IMR-90 (cell line): Measurements from ENCODE around the gene TBC1D4. TPM values are rescaled to one million over a fixed set of nuclear protein-coding genes. Genes with fewer than 3 reads are reported as not detected.

ENCODE experiments used
- ATAC-seq: fragments of 200-7000 bp; cut with Tn5 transposase; 2 replicates; pipeline ENCODE4 v1.9.1; 2020; ENCODE audit warnings: low read depth, mild to moderate bottlenecking, moderate library complexity
- BruUV-seq: library from RNA; stranded (reverse); fragments of 400-500 nt; replicated peaks from 2 replicates; lab custom pipeline; 2021; lab: Mats Ljungman, UMichigan
- CTCF ChIA-PET: fragments of 300-600 bp; formaldehyde crosslinking; extraction: SDS; loops from one replicate; lab custom pipeline; 2021; ENCODE audit warnings: antibody characterized with exemption; lab: Yijun Ruan, JAX
- POLR2A ChIA-PET: fragments of 300-600 bp; sonication (Branson Sonifier 250); formaldehyde crosslinking; loops from one replicate; lab custom pipeline; 2022; ENCODE audit warnings: antibody characterized with exemption; ENCODE audit not compliant: unreplicated experiment; lab: Charles Lee
- DNase-seq: peaks from one replicate; pipeline ENCODE4 v3.0.0; 2013
- H2AFZ ChIP-seq: replicated peaks from 2 replicates; pipeline ENCODE3; 2013; ENCODE audit warnings: low read length, mild to moderate bottlenecking; ENCODE audit not compliant: poor library complexity
- H2AK5ac ChIP-seq: 2 replicates; pipeline ENCODE4 v1.6.1; 2013; ENCODE audit warnings: low read depth, low read length, inconsistent platforms
- H2AK9ac ChIP-seq: replicated peaks from 2 replicates; pipeline ENCODE3; 2013; ENCODE audit warnings: mild to moderate bottlenecking, low read depth, low read length, moderate library complexity; ENCODE audit not compliant: poor library complexity
- H2BK120ac ChIP-seq: 2 replicates; pipeline ENCODE4 v1.6.1; 2013; ENCODE audit warnings: low read depth, low read length, inconsistent platforms
- H2BK15ac ChIP-seq: 3 replicates; pipeline ENCODE4 v1.6.1; 2013; ENCODE audit warnings: low read depth, low read length, inconsistent platforms
- H2BK20ac ChIP-seq: 2 replicates; pipeline ENCODE4 v1.6.1; 2013; ENCODE audit warnings: low read depth, mild to moderate bottlenecking, inconsistent platforms, low read length, moderate library complexity
- H2BK5ac ChIP-seq: 2 replicates; pipeline ENCODE4 v1.6.1; 2013; ENCODE audit warnings: mild to moderate bottlenecking, low read depth, low read length, inconsistent platforms; ENCODE audit not compliant: poor library complexity, severe bottlenecking
- H3K14ac ChIP-seq: replicated peaks from 2 replicates; pipeline ENCODE4 v1.6.1; 2013; ENCODE audit warnings: low read depth, low read length, inconsistent platforms
- H3K18ac ChIP-seq: 2 replicates; pipeline ENCODE4 v1.6.1; 2013; ENCODE audit warnings: low read depth, low read length, control low read depth
- H3K23ac ChIP-seq: 2 replicates; pipeline ENCODE4 v1.6.1; 2013; ENCODE audit warnings: low read depth, low read length, inconsistent platforms
- H3K27ac ChIP-seq: 2 replicates; pipeline ENCODE4 v1.5.1; 2013; ENCODE audit warnings: mild to moderate bottlenecking, control low read depth, low read length; ENCODE audit not compliant: insufficient read depth
- H3K27me3 ChIP-seq: 2 replicates; pipeline ENCODE4 v1.6.1; 2013; ENCODE audit warnings: low read length; ENCODE audit not compliant: control insufficient read depth, insufficient read depth
- H3K36me3 ChIP-seq: 2 replicates; pipeline ENCODE4 v1.6.1; 2013; ENCODE audit warnings: low read length, mixed read lengths; ENCODE audit not compliant: control insufficient read depth, insufficient read depth
- H3K4ac ChIP-seq: 2 replicates; pipeline ENCODE4 v1.6.1; 2013; ENCODE audit warnings: low read depth, low read length, inconsistent platforms
- H3K4me1 ChIP-seq: 2 replicates; pipeline ENCODE4 v1.6.1; 2013; ENCODE audit warnings: low read length, mixed read lengths; ENCODE audit not compliant: control insufficient read depth, insufficient read depth
- H3K4me2 ChIP-seq: 2 replicates; pipeline ENCODE4 v1.6.1; 2013; ENCODE audit warnings: low read depth, mild to moderate bottlenecking, control low read depth, low read length, moderate library complexity
- H3K4me3 ChIP-seq: 2 replicates; pipeline ENCODE4 v1.5.1; 2013; ENCODE audit warnings: low read depth, mild to moderate bottlenecking, control low read depth, low read length, moderate library complexity; ENCODE audit not compliant: insufficient read depth
- H3K56ac ChIP-seq: 2 replicates; pipeline ENCODE4 v1.6.1; 2013; ENCODE audit warnings: low read length, inconsistent platforms; ENCODE audit not compliant: insufficient read depth; ENCODE audit errors: extremely low read depth
- H3K79me1 ChIP-seq, 2 experiments: 2 replicates each; pipeline ENCODE4 v1.6.1; 2013; ENCODE audit warnings: low read length in 2 of 2, inconsistent platforms in 1 of 2, low read depth in 1 of 2
- H3K9ac ChIP-seq: 2 replicates; pipeline ENCODE4 v1.6.1; 2013; ENCODE audit warnings: low read depth, low read length, control low read depth
- H3K9me1 ChIP-seq: 2 replicates; pipeline ENCODE4 v1.6.1; 2013; ENCODE audit warnings: low read length, inconsistent platforms; ENCODE audit not compliant: insufficient read depth
- H3K9me3 ChIP-seq: 2 replicates; pipeline ENCODE4 v1.6.1; 2013; ENCODE audit warnings: low read length; ENCODE audit not compliant: control insufficient read depth, insufficient read depth
- H4K20me1 ChIP-seq: 2 replicates; pipeline ENCODE4 v1.6.1; 2013; ENCODE audit warnings: low read length, inconsistent platforms; ENCODE audit not compliant: insufficient read depth
- H4K5ac ChIP-seq: 2 replicates; pipeline ENCODE4 v1.6.1; 2013; ENCODE audit warnings: mild to moderate bottlenecking, low read depth, low read length, control low read depth
- H4K8ac ChIP-seq, 2 experiments: 2 replicates each; pipeline ENCODE4 v1.6.1; 2013; ENCODE audit warnings: low read depth in 2 of 2, low read length in 2 of 2, control low read depth in 1 of 2, inconsistent platforms in 1 of 2
- H4K91ac ChIP-seq: 2 replicates; pipeline ENCODE4 v1.6.1; 2013; ENCODE audit warnings: low read depth, low read length, inconsistent platforms; ENCODE audit not compliant: insufficient read depth
- CHD1 ChIP-seq: IDR thresholded peaks from 2 replicates; pipeline ENCODE4 v1.6.1; 2012; ENCODE audit warnings: low read depth, low read length, improper control_type of control experiment
- MAFK ChIP-seq: IDR thresholded peaks from 2 replicates; pipeline ENCODE4 v1.6.1; 2012; ENCODE audit warnings: low read depth, low read length, improper control_type of control experiment
- MAZ ChIP-seq: IDR thresholded peaks from 2 replicates; pipeline ENCODE4 v1.6.1; 2012; ENCODE audit warnings: low read depth, mild to moderate bottlenecking, low read length, improper control_type of control experiment, moderate library complexity, borderline replicate concordance
- POLR2A ChIP-seq: IDR thresholded peaks from 2 replicates; pipeline ENCODE4 v1.6.1; 2012; ENCODE audit warnings: mild to moderate bottlenecking, low read depth, low read length
- RAD21 ChIP-seq: IDR thresholded peaks from 2 replicates; pipeline ENCODE4 v1.6.1; 2012; ENCODE audit warnings: low read length, improper control_type of control experiment
- RCOR1 ChIP-seq: IDR thresholded peaks from 2 replicates; pipeline ENCODE4 v1.6.1; 2012; ENCODE audit warnings: mild to moderate bottlenecking, low read length, improper control_type of control experiment; ENCODE audit not compliant: insufficient replicate concordance
- SMC3 ChIP-seq: fragments of 150-350 bp; IDR thresholded peaks from 2 replicates; pipeline ENCODE4 v1.6.1; 2016; ENCODE audit warnings: low read depth, mild to moderate bottlenecking, antibody characterized with exemption, low read length, moderate library complexity
- WGBS, 2 experiments: methylation state at CpG; one replicate each; pipeline versions ENCODE4 v1.1.5 to v1.1.7; 2013; ENCODE audit warnings: missing lambda C conversion rate in 2 of 2; ENCODE audit not compliant: insufficient read length in 1 of 2; ENCODE audit errors: extremely low coverage in 2 of 2; 5-methylcytosine and 5-hydroxymethylcytosine counted together
- dilution Hi-C: fragments of 300-500 bp; cut with HindIII; formaldehyde crosslinking; loops from one replicate; pipeline ENCODE4 v1.14.3; 2018; ENCODE audit warnings: low sequenced_read_pairs; ENCODE audit not compliant: unreplicated experiment
- in situ Hi-C: fragments of 300-500 bp; cut with MboI; formaldehyde crosslinking; loops from 3 replicates; pipeline ENCODE4 v1.14.3; 2019; ENCODE audit warnings: low sequenced_read_pairs, inconsistent platforms, mixed read lengths
- intact Hi-C: fragments of 100-400 bp; cut with micrococcal nuclease; formaldehyde crosslinking; loops from 2 replicates; pipeline ENCODE4 v1.10.0; 2022
- polyA plus RNA-seq, 3 experiments: library from polyadenylated mRNA; depleted of rRNA; stranded (reverse); fragments of >200 nt; gene quantifications; 2 replicates each; pipeline ENCODE4 v1.2.3, GENCODE V29; 2012; ENCODE audit warnings: low replicate concordance in 1 of 3
- total RNA-seq: library from RNA; depleted of rRNA; stranded (reverse); fragments of >200 nt; gene quantifications from 2 replicates; pipeline ENCODE4 v1.2.3, GENCODE V29; 2012

Gene TBC1D4
- total and polyA plus RNA-seq, 2 of the 4 experiments (the other 2 are of a cell fraction): 7.5 to 22.8 TPM

DNA sequence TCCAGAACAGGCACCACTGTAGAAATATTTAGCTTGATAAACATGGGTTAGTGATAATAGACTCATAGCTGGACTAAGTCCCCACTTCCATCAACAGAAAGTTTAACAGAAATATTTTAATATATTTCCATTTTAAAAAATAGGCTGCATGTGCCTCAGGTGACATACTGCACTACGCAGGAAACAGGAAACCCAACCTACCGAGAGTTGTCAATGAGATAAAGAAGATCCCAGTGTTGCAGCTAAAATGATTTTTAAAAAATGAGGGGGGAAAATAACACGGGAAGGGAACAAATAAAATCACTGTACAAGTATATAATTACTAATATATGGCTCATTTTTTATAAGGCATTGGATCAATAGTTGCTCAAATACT lies 154.8 kb downstream of the TBC1D4 start:
- Histone ChIP-seq H4K91ac (no peak overlapping the region), H2AK5ac (no peak overlapping the region), H2BK15ac (no peak overlapping the region), H2BK20ac (no peak overlapping the region), H2AFZ (no peak overlapping the region), H3K79me1 (peaks cover 0 to 5% of the 10 kb centered on the region in 2 experiments; a peak in 1 of 4 replicates), H3K4me2 (peak overlapping the region; percentile 66; the same call in 1 of the 2 replicates), H3K27me3 (no peaks in the 10 kb centered on the region), H3K18ac (no peak overlapping the region), H3K14ac (no peak overlapping the region), H3K56ac (no peak overlapping the region), H3K9me3 (no peaks in the 10 kb centered on the region), H4K8ac (no peak overlapping the region), H3K4me1 (peaks cover 5% of the 10 kb centered on the region), H4K20me1 (no peaks in the 10 kb centered on the region), H4K5ac (no peak overlapping the region), H3K36me3 (no peaks in the 10 kb centered on the region), H3K23ac (no peak overlapping the region), H2BK120ac (no peak overlapping the region), H3K9ac (no peak overlapping the region), H3K4ac (no peak overlapping the region), H3K27ac (no peak overlapping the region), H3K4me3 (no peak overlapping the region), H3K9me1 (peaks cover 9% of the 10 kb centered on the region; the same call in 1 of the 2 replicates), H2AK9ac (no peak overlapping the region), H2BK5ac (no peak overlapping the region)
- intact Hi-C loops: no loop called here
- no CpG with 5 or more reads among the region's 3 CpGs for WGBS, 2 experiments
- no TSS peak for BruUV-seq
- CTCF ChIA-PET: interaction anchor here (0.8 to 1.7 kb wide), 3 partner anchors 11 to 39 kb away, joined by 3 to 6 read pairs (median 4); no protein-coding TSS in a partner anchor
- in situ Hi-C loops: no loop called here
- POLR2A ChIA-PET: no interaction called here
- dilution Hi-C loops: no loop called here
- ATAC-seq: peak; percentile 18
- no peak for TF ChIP-seq MAFK
- TF ChIP-seq RAD21: no peak
- TF ChIP-seq SMC3: no peak
- no peak for TF ChIP-seq RCOR1
- no peak for TF ChIP-seq CHD1
- no peak for TF ChIP-seq POLR2A
- no peak for TF ChIP-seq MAZ
- no peak for DNase-seq
